ENCODE data around the gene SPATA24. TPM values are rescaled to one million over a fixed set of nuclear protein-coding genes. Genes with fewer than 3 reads are reported as not detected.

Gene SPATA24
- total RNA-seq, 4 donors from 2014 or later: 0.85 to 2.2 TPM; not detected in 2

- TF ChIP-seq CTCF (IDR thresholded peaks at IDR 0.05; ENCODE audit: low read depth): no peak
These were observed 17.8 kb downstream of the SPATA24 start for GRCh38 chr5:139386050-139386438.

- no peak for TF ChIP-seq CTCF (IDR thresholded peaks at IDR 0.05; ENCODE audit: low read depth)
These were observed 18.5 kb downstream of the SPATA24 start for GRCh38 chr5:139385061-139386049.

GRCh38 chr5:139384591-139385051 is 19.3 kb downstream of the SPATA24 start:
- TF ChIP-seq CTCF (IDR thresholded peaks at IDR 0.05; ENCODE audit: low read depth): no peak

GRCh38 chr5:139383993-139384590 is 19.8 kb downstream of the SPATA24 start:
- no peak for TF ChIP-seq CTCF (IDR thresholded peaks at IDR 0.05; ENCODE audit: low read depth)

GRCh38 chr5:139383275-139383992 is 20.5 kb downstream of the SPATA24 start, which contains the start of gene SLC23A1:
SLC23A1 (minus strand) TSS chr5:139383297; CDS start chr5:139383253, 44 bp downstream.
- TF ChIP-seq CTCF (IDR thresholded peaks at IDR 0.05; ENCODE audit: low read depth): no peak

- TF ChIP-seq CTCF (IDR thresholded peaks at IDR 0.05; ENCODE audit: low read depth): no peak
These were observed 21.1 kb downstream of the SPATA24 start for GRCh38 chr5:139382807-139383206.

Data from subcutaneous adipose tissue (tissue), 4 donors.